HL-60 (cell line): Measurements from ENCODE around the gene BCL7A.

Source experiments
- POLR2AphosphoS5 ChIP-seq: IDR thresholded peaks from 2 replicates; pipeline ENCODE4 v1.6.1; 2012; ENCODE audit warnings: low read depth
- TF ChIP-seq, protein P1 (sequence below): IDR thresholded peaks from one replicate; pipeline ENCODE4 v1.5.1; 2011; ENCODE audit warnings: low read length, control low read depth, inconsistent platforms; ENCODE audit not compliant: insufficient read depth
- TF ChIP-seq, protein P2 (sequence below): IDR thresholded peaks from 2 replicates; pipeline ENCODE4 v1.6.1; 2012; ENCODE audit warnings: low read depth; ENCODE audit not compliant: insufficient replicate concordance

DNA sequence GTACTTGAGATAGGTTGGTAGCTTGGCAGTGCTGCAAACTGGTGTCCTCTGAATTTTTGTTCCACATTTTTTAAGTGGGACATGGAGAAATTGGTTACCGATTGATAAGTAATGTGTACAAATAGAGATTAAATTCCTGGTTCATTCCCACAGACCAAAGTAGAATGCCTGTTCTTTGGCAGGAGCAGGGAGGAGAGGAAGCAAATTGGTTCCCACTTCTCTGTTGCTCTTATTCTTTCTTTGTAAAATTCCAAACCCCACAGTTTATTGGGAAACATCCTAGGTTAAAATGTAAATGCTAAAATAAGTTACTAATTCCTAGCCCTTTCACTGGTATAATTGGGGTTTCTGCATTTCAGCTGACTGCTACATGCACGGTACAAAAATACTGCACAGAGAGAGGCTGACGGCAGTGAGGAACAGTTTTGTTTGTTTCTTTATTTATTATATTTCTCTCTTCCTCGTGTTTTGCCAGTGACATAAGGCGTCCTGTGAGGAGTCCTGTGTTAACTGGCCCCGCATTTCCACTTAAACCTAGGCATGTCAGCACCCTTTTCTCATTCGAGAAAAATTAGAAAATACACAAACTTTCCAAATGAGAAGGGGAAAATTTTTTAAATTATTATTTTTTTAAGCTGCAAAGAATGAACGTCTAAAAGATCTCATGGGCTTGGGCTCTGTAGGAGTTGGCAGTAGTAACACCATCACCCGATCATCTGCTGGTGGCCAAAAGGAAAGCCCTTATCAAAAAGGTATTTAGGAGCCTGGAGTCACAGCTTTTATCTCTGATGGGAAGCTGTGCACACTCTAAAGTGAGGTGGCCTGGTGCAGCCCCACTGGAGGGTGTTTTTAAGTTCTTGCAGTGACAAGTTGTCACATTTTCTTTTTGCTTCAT is 25.4 kb upstream of the BCL7A start:
- TF ChIP-seq, protein P1, sequence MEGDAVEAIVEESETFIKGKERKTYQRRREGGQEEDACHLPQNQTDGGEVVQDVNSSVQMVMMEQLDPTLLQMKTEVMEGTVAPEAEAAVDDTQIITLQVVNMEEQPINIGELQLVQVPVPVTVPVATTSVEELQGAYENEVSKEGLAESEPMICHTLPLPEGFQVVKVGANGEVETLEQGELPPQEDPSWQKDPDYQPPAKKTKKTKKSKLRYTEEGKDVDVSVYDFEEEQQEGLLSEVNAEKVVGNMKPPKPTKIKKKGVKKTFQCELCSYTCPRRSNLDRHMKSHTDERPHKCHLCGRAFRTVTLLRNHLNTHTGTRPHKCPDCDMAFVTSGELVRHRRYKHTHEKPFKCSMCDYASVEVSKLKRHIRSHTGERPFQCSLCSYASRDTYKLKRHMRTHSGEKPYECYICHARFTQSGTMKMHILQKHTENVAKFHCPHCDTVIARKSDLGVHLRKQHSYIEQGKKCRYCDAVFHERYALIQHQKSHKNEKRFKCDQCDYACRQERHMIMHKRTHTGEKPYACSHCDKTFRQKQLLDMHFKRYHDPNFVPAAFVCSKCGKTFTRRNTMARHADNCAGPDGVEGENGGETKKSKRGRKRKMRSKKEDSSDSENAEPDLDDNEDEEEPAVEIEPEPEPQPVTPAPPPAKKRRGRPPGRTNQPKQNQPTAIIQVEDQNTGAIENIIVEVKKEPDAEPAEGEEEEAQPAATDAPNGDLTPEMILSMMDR = no peak
- TF ChIP-seq POLR2AphosphoS5 = no peak
- TF ChIP-seq, protein P2, sequence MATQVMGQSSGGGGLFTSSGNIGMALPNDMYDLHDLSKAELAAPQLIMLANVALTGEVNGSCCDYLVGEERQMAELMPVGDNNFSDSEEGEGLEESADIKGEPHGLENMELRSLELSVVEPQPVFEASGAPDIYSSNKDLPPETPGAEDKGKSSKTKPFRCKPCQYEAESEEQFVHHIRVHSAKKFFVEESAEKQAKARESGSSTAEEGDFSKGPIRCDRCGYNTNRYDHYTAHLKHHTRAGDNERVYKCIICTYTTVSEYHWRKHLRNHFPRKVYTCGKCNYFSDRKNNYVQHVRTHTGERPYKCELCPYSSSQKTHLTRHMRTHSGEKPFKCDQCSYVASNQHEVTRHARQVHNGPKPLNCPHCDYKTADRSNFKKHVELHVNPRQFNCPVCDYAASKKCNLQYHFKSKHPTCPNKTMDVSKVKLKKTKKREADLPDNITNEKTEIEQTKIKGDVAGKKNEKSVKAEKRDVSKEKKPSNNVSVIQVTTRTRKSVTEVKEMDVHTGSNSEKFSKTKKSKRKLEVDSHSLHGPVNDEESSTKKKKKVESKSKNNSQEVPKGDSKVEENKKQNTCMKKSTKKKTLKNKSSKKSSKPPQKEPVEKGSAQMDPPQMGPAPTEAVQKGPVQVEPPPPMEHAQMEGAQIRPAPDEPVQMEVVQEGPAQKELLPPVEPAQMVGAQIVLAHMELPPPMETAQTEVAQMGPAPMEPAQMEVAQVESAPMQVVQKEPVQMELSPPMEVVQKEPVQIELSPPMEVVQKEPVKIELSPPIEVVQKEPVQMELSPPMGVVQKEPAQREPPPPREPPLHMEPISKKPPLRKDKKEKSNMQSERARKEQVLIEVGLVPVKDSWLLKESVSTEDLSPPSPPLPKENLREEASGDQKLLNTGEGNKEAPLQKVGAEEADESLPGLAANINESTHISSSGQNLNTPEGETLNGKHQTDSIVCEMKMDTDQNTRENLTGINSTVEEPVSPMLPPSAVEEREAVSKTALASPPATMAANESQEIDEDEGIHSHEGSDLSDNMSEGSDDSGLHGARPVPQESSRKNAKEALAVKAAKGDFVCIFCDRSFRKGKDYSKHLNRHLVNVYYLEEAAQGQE = no peak
